GM19099 (cell line): Measurements from ENCODE around the gene TMSB4X.

Experiments
- POLR2A ChIP-seq: IDR thresholded peaks from 3 replicates; pipeline ENCODE4 v1.6.1; 2011; ENCODE audit warnings: low read depth; ENCODE audit not compliant: insufficient read length; ENCODE audit errors: extremely low read depth

TMSB4X gene

GRCh38 chrX:12984603-12985319 is 9.9 kb downstream of the TMSB4X start:
- TF ChIP-seq POLR2A = peak; percentile 46

- TF ChIP-seq POLR2A = no peak
Observed at GRCh38 chrX:12985331-12985730, 10.4 kb downstream of the TMSB4X start.

GRCh38 chrX:12986164-12986779 is 11.4 kb downstream of the TMSB4X start:
- TF ChIP-seq POLR2A = no peak

- TF ChIP-seq POLR2A = no peak
Observed at GRCh38 chrX:12986886-12987285, 12.0 kb downstream of the TMSB4X start.

- no peak for TF ChIP-seq POLR2A
Observed at GRCh38 chrX:12987340-12987739, 12.4 kb downstream of the TMSB4X start.

- no peak for TF ChIP-seq POLR2A
Observed at GRCh38 chrX:12987900-12988594, 13.1 kb downstream of the TMSB4X start.

GRCh38 chrX:12988797-12989196 is 13.9 kb downstream of the TMSB4X start:
- TF ChIP-seq POLR2A = no peak

GRCh38 chrX:12989461-12989860 is 14.6 kb downstream of the TMSB4X start:
- TF ChIP-seq POLR2A = no peak

- no peak for TF ChIP-seq POLR2A
Observed at GRCh38 chrX:12991575-12991974, 16.7 kb downstream of the TMSB4X start.

- no peak for TF ChIP-seq POLR2A
Observed at GRCh38 chrX:12992544-12993118, 17.7 kb downstream of the TMSB4X start.

GRCh38 chrX:12993826-12994225 is 18.9 kb downstream of the TMSB4X start:
- no peak for TF ChIP-seq POLR2A

GRCh38 chrX:12994321-12994720 is 19.4 kb downstream of the TMSB4X start:
- no peak for TF ChIP-seq POLR2A

GRCh38 chrX:12996934-12997435 is 22.1 kb downstream of the TMSB4X start:
- TF ChIP-seq POLR2A = no peak

GRCh38 chrX:12997906-12998687 is 23.2 kb downstream of the TMSB4X start:
- TF ChIP-seq POLR2A = no peak

- peak; percentile 55 for TF ChIP-seq POLR2A
Observed at GRCh38 chrX:12999422-12999821, 24.5 kb downstream of the TMSB4X start.
